Neural cell (in vitro differentiated cells): ENCODE data around the gene FAM83F. TPM values are rescaled to one million over a fixed set of nuclear protein-coding genes. Genes with fewer than 3 reads are reported as not detected.

ENCODE experiments used
- H2AFZ ChIP-seq: fragments of 200-600, 300-800 bp; sonication (generic), shearing (Covaris generic); 2 replicates; pipeline ENCODE4 v1.6.0; 2014; ENCODE audit warnings: low read depth, mild to moderate bottlenecking, antibody characterized with exemption, low read length, moderate library complexity
- H3F3A ChIP-seq: fragments of 200-600 bp; shearing (Covaris generic); 2 replicates; pipeline ENCODE4 v1.6.1; 2016; ENCODE audit warnings: mild to moderate bottlenecking, moderate library complexity, mixed read lengths, antibody characterized with exemption, low read length; ENCODE audit not compliant: insufficient read depth, poor library complexity, severe bottlenecking
- H3K27ac ChIP-seq: fragments of 200-600, 300-800 bp; sonication (generic), shearing (Covaris generic); 2 replicates; pipeline ENCODE4 v1.5.1; 2014; ENCODE audit warnings: mild to moderate bottlenecking, low read length, moderate library complexity
- H3K27me3 ChIP-seq: fragments of 300-800, 200-600 bp; sonication (generic), shearing (Covaris generic); 2 replicates; pipeline ENCODE4 v1.6.0; 2014; ENCODE audit warnings: mild to moderate bottlenecking, low read depth, low read length, moderate library complexity; ENCODE audit not compliant: insufficient read depth
- H3K36me3 ChIP-seq: fragments of 300-800, 200-600 bp; sonication (generic), shearing (Covaris generic); 2 replicates; pipeline ENCODE4 v1.5.1; 2014; ENCODE audit warnings: mild to moderate bottlenecking, antibody characterized with exemption, low read length, moderate library complexity; ENCODE audit not compliant: insufficient read depth
- H3K4me2 ChIP-seq: fragments of 300-800, 200-600 bp; sonication (generic), shearing (Covaris generic); 2 replicates; pipeline ENCODE4 v1.6.0; 2014; ENCODE audit warnings: mild to moderate bottlenecking, low read length
- H3K4me3 ChIP-seq: fragments of 300-800, 200-600 bp; sonication (generic), shearing (Covaris generic); 2 replicates; pipeline ENCODE4 v1.5.1; 2014; ENCODE audit warnings: mild to moderate bottlenecking, low read length, moderate library complexity
- H3K79me2 ChIP-seq: fragments of 200-600 bp; shearing (Covaris generic); replicated peaks from 2 replicates; pipeline ENCODE4 v1.6.0; 2014; ENCODE audit warnings: mild to moderate bottlenecking, low read length, moderate library complexity; ENCODE audit not compliant: insufficient read depth
- H3K9ac ChIP-seq: fragments of 300-800, 200-600 bp; sonication (generic), shearing (Covaris generic); 2 replicates; pipeline ENCODE4 v1.6.1; 2016; ENCODE audit warnings: mild to moderate bottlenecking, low read length, mixed read lengths
- H3K9me2 ChIP-seq: fragments of 200-600 bp; shearing (Covaris generic); 2 replicates; pipeline ENCODE4 v1.6.1; 2016; ENCODE audit warnings: mild to moderate bottlenecking, low read length, mixed read lengths; ENCODE audit not compliant: insufficient read depth
- H3K9me3 ChIP-seq: fragments of 200-600, 300-800 bp; sonication (generic), shearing (Covaris generic); 2 replicates; pipeline ENCODE4 v1.6.1; 2016; ENCODE audit warnings: mild to moderate bottlenecking, mixed run types, low read length, moderate library complexity, mixed read lengths
- H4K20me1 ChIP-seq: fragments of 200-600 bp; shearing (Covaris generic); 2 replicates; pipeline ENCODE4 v1.6.1; 2016; ENCODE audit warnings: mild to moderate bottlenecking, mixed run types; ENCODE audit not compliant: insufficient read depth
- CTCF ChIP-seq: fragments of 450-650 bp; IDR thresholded peaks from 2 replicates; pipeline ENCODE4 v1.5.1; 2014; ENCODE audit warnings: antibody characterized with exemption, mild to moderate bottlenecking, moderate library complexity; ENCODE audit not compliant: poor library complexity, severe bottlenecking
- EP300 ChIP-seq: fragments of 450-650 bp; conservative IDR thresholded peaks from 2 replicates; pipeline ENCODE4 v1.6.1; 2014; ENCODE audit warnings: antibody characterized with exemption, mild to moderate bottlenecking, moderate library complexity; ENCODE audit not compliant: poor library complexity, severe bottlenecking
- EZH2 ChIP-seq: fragments of 200-600, 300-800 bp; shearing (Covaris generic), sonication (generic); IDR thresholded peaks from 2 replicates; pipeline ENCODE4 v1.6.1; 2014; ENCODE audit warnings: antibody characterized with exemption, low read length, borderline replicate concordance, mild to moderate bottlenecking; ENCODE audit not compliant: insufficient read depth, poor library complexity, severe bottlenecking
- MXI1 ChIP-seq: fragments of 450-650 bp; conservative IDR thresholded peaks from 2 replicates; pipeline ENCODE4 v1.6.1; 2014; ENCODE audit warnings: antibody characterized with exemption, mild to moderate bottlenecking; ENCODE audit not compliant: poor library complexity, severe bottlenecking
- POLR2AphosphoS5 ChIP-seq: IDR thresholded peaks from 2 replicates; pipeline ENCODE4 v1.6.1; 2012
- RAD21 ChIP-seq: fragments of 450-650 bp; conservative IDR thresholded peaks from 2 replicates; pipeline ENCODE4 v1.6.1; 2014; ENCODE audit warnings: antibody characterized with exemption, mild to moderate bottlenecking, moderate library complexity
- REST ChIP-seq: IDR thresholded peaks from 2 replicates; pipeline ENCODE4 v1.6.1; 2012; ENCODE audit warnings: borderline replicate concordance
- SMC3 ChIP-seq: fragments of 450-650 bp; conservative IDR thresholded peaks from 2 replicates; pipeline ENCODE4 v1.6.1; 2014; ENCODE audit warnings: antibody characterized with exemption, mild to moderate bottlenecking, moderate library complexity; ENCODE audit not compliant: poor library complexity
- TAF1 ChIP-seq: IDR thresholded peaks from 2 replicates; pipeline ENCODE4 v1.6.1; 2012; ENCODE audit warnings: low read depth
- polyA minus RNA-seq: library from RNA; depleted of rRNA, polyadenylated mRNA; stranded (reverse); fragments of >200 nt; gene quantifications from 2 replicates; pipeline ENCODE4 v1.2.3, GENCODE V29; 2014
- polyA plus RNA-seq: library from polyadenylated mRNA; depleted of rRNA; stranded (reverse); fragments of >200 nt; gene quantifications from 2 replicates; pipeline ENCODE4 v1.2.3, GENCODE V29; 2014

Gene FAM83F
- polyA plus RNA-seq (0.02 and 0.42 TPM in 2 replicates), polyA minus RNA-seq (0.23 TPM in 1 of 2 replicates, not detected in the other)

- no peak within 1 kb of the TSS for H2AFZ ChIP-seq
- H3F3A ChIP-seq, result no peaks in the 10 kb centered on the region
- peaks cover 33% of the 10 kb centered on the region for H3K27me3 ChIP-seq
- no peak within 1 kb of the TSS for H3K4me2 ChIP-seq
- TF ChIP-seq EZH2, result no peak
- no peak for TF ChIP-seq MXI1
- no peak for TF ChIP-seq POLR2AphosphoS5
- no peak for TF ChIP-seq RAD21
- no peak for TF ChIP-seq CTCF
- TF ChIP-seq TAF1, result no peak
- no peak for TF ChIP-seq REST
- TF ChIP-seq SMC3, result no peak
- TF ChIP-seq EP300, result no peak
- H3K27ac ChIP-seq, result no peak within 1 kb of the TSS
- H3K9me3 ChIP-seq, result no peaks in the 10 kb centered on the region
- no peak within 1 kb of the TSS for H3K9ac ChIP-seq
- no peak within 1 kb of the TSS for H3K4me3 ChIP-seq
- H3K79me2 ChIP-seq, result no peaks in the 10 kb centered on the region
- no peaks in the 10 kb centered on the region for H3K36me3 ChIP-seq
- H4K20me1 ChIP-seq, result no peaks in the 10 kb centered on the region
- H3K9me2 ChIP-seq, result no peaks in the 10 kb centered on the region
Measured at GRCh38 chr22:39994566-39995392, at the start of gene FAM83F. FAM83F (plus strand) TSS chr22:39994954; CDS start chr22:39995043, 89 bp downstream.

- Histone ChIP-seq H4K20me1 (no peaks in the 10 kb centered on the region), H3K4me3 (no peak overlapping the region), H3K79me2 (no peaks in the 10 kb centered on the region), H3K36me3 (no peaks in the 10 kb centered on the region), H3K4me2 (no peak overlapping the region), H3K9ac (no peak overlapping the region), H3K27ac (no peak overlapping the region), H3F3A (no peaks in the 10 kb centered on the region), H3K27me3 (no peaks in the 10 kb centered on the region), H3K9me2 (no peaks in the 10 kb centered on the region), H2AFZ (no peak overlapping the region), H3K9me3 (no peaks in the 10 kb centered on the region)
- TF ChIP-seq MXI1 (no peak), TAF1 (no peak), POLR2AphosphoS5 (no peak), CTCF (no peak), EP300 (no peak), SMC3 (no peak), RAD21 (no peak), EZH2 (no peak), REST (no peak)
Measured at GRCh38 chr22:39946126-39946502, 48.6 kb upstream of the FAM83F start.
